ENCODE data around the gene KLHL29.

GRCh38 chr2:23697256-23698075, 312.5 kb downstream of the KLHL29 start:
- TF ChIP-seq, protein P1, sequence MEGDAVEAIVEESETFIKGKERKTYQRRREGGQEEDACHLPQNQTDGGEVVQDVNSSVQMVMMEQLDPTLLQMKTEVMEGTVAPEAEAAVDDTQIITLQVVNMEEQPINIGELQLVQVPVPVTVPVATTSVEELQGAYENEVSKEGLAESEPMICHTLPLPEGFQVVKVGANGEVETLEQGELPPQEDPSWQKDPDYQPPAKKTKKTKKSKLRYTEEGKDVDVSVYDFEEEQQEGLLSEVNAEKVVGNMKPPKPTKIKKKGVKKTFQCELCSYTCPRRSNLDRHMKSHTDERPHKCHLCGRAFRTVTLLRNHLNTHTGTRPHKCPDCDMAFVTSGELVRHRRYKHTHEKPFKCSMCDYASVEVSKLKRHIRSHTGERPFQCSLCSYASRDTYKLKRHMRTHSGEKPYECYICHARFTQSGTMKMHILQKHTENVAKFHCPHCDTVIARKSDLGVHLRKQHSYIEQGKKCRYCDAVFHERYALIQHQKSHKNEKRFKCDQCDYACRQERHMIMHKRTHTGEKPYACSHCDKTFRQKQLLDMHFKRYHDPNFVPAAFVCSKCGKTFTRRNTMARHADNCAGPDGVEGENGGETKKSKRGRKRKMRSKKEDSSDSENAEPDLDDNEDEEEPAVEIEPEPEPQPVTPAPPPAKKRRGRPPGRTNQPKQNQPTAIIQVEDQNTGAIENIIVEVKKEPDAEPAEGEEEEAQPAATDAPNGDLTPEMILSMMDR (IDR thresholded peaks at IDR 0.05 in 2 of 3, conservative IDR thresholded peaks at IDR 0.05 in 1 of 3; ENCODE audit: borderline replicate concordance in 1 of 3, insufficient read depth in 1 of 3, low read depth in 2 of 3, low read length in 2 of 3): no peak
- no peak for TF ChIP-seq POLR2A (IDR thresholded peaks at IDR 0.05; ENCODE audit: borderline replicate concordance, extremely low read depth, insufficient read depth, insufficient read length)
- TF ChIP-seq, protein P2, sequence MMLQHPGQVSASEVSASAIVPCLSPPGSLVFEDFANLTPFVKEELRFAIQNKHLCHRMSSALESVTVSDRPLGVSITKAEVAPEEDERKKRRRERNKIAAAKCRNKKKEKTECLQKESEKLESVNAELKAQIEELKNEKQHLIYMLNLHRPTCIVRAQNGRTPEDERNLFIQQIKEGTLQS (IDR thresholded peaks at IDR 0.05): no peak
- TF ChIP-seq JUND (IDR thresholded peaks at IDR 0.05): no peak
